ENCODE measurements around the gene SCNN1G.

Gene SCNN1G

GRCh38 chr16:23254338-23254737 is 71.8 kb downstream of the SCNN1G start:
- H4K91ac ChIP-seq (ENCODE audit: low read length), result no peak overlapping the region
- H2BK12ac ChIP-seq (ENCODE audit: low read length in 2 of 2), result no peak overlapping the region
- H3K23ac ChIP-seq (ENCODE audit: low read length in 2 of 2), result no peak overlapping the region
- H3K14ac ChIP-seq (ENCODE audit: low read length in 2 of 2), result no peak overlapping the region
- no peak overlapping the region for H3K27ac ChIP-seq (ENCODE audit: low read length, poor library complexity, severe bottlenecking)
- no peak overlapping the region for H2BK120ac ChIP-seq (ENCODE audit: low read depth, low read length)
- H3K9ac ChIP-seq (ENCODE audit: low read length), result no peak overlapping the region
- H2AFZ ChIP-seq (ENCODE audit: low read depth, low read length), result no peak overlapping the region
- no peak overlapping the region for H3K4ac ChIP-seq (ENCODE audit: low read depth in 1 of 2, low read length in 2 of 2)
- no peak overlapping the region for H2BK5ac ChIP-seq (ENCODE audit: low read depth, low read length, poor library complexity, severe bottlenecking)
- no peaks in the 10 kb centered on the region for H3K79me1 ChIP-seq (replicated peaks; ENCODE audit: low read length, poor library complexity, severe bottlenecking)
- no peak overlapping the region for H3K18ac ChIP-seq (ENCODE audit: low read depth in 1 of 2, low read length in 2 of 2)
- H2BK15ac ChIP-seq (ENCODE audit: low read depth, poor library complexity, severe bottlenecking), result no peak overlapping the region
- 84% methylated on average over 4 of the region's 4 CpGs for WGBS
- no peak overlapping the region for H2AK5ac ChIP-seq (ENCODE audit: low read length, severe bottlenecking)
- H3K9me3 ChIP-seq (ENCODE audit: control insufficient read depth, low read length), result peaks cover 2% of the 10 kb centered on the region
- no peak overlapping the region for H3K4me2 ChIP-seq (ENCODE audit: low read length, poor library complexity, severe bottlenecking)
- H3K4me1 ChIP-seq (ENCODE audit: control insufficient read depth, insufficient read depth, low read depth, low read length), result no peaks in the 10 kb centered on the region
- H3K27me3 ChIP-seq (ENCODE audit: control insufficient read depth in 1 of 2, insufficient read depth in 1 of 2, low read length in 2 of 2), result no peaks in the 10 kb centered on the region
- H3K4me3 ChIP-seq (ENCODE audit: insufficient read depth in 1 of 2, low read depth in 1 of 2, low read length in 2 of 2), result no peak overlapping the region
- no peaks in the 10 kb centered on the region for H3K36me3 ChIP-seq (ENCODE audit: control insufficient read depth in 1 of 2, insufficient read depth in 2 of 2, low read depth in 1 of 2, low read length in 2 of 2)
- no peak for DNase-seq
- no peak overlapping the region for H4K8ac ChIP-seq (ENCODE audit: low read length)

- no peak overlapping the region for H3K14ac ChIP-seq (ENCODE audit: low read length in 2 of 2)
- WGBS, result 43% methylated on average over 3 of the region's 4 CpGs
- no peak for DNase-seq
- H3K23ac ChIP-seq (ENCODE audit: low read length in 2 of 2), result no peak overlapping the region
- H2AK5ac ChIP-seq (ENCODE audit: low read length, severe bottlenecking), result no peak overlapping the region
- no peak overlapping the region for H3K9ac ChIP-seq (ENCODE audit: low read length)
- no peak overlapping the region for H4K91ac ChIP-seq (ENCODE audit: low read length)
- no peak overlapping the region for H3K4ac ChIP-seq (ENCODE audit: low read depth in 1 of 2, low read length in 2 of 2)
- no peaks in the 10 kb centered on the region for H3K79me1 ChIP-seq (replicated peaks; ENCODE audit: low read length, poor library complexity, severe bottlenecking)
- no peaks in the 10 kb centered on the region for H3K36me3 ChIP-seq (ENCODE audit: control insufficient read depth in 1 of 2, insufficient read depth in 2 of 2, low read depth in 1 of 2, low read length in 2 of 2)
- no peaks in the 10 kb centered on the region for H3K4me1 ChIP-seq (ENCODE audit: control insufficient read depth, insufficient read depth, low read depth, low read length)
- H2BK120ac ChIP-seq (ENCODE audit: low read depth, low read length), result no peak overlapping the region
- no peak overlapping the region for H3K18ac ChIP-seq (ENCODE audit: low read depth in 1 of 2, low read length in 2 of 2)
- H2AFZ ChIP-seq (ENCODE audit: low read depth, low read length), result no peak overlapping the region
- H4K8ac ChIP-seq (ENCODE audit: low read length), result no peak overlapping the region
- H2BK15ac ChIP-seq (ENCODE audit: low read depth, poor library complexity, severe bottlenecking), result no peak overlapping the region
- no peaks in the 10 kb centered on the region for H3K27me3 ChIP-seq (ENCODE audit: control insufficient read depth in 1 of 2, insufficient read depth in 1 of 2, low read length in 2 of 2)
- H3K9me3 ChIP-seq (ENCODE audit: control insufficient read depth, low read length), result peaks cover 3% of the 10 kb centered on the region
- H2BK5ac ChIP-seq (ENCODE audit: low read depth, low read length, poor library complexity, severe bottlenecking), result no peak overlapping the region
- H3K4me3 ChIP-seq (ENCODE audit: insufficient read depth in 1 of 2, low read depth in 1 of 2, low read length in 2 of 2), result no peak overlapping the region
- no peak overlapping the region for H3K27ac ChIP-seq (ENCODE audit: low read length, poor library complexity, severe bottlenecking)
- no peak overlapping the region for H2BK12ac ChIP-seq (ENCODE audit: low read length in 2 of 2)
- no peak overlapping the region for H3K4me2 ChIP-seq (ENCODE audit: low read length, poor library complexity, severe bottlenecking)
Observed at GRCh38 chr16:23255000-23255399, 72.5 kb downstream of the SCNN1G start.

DNA sequence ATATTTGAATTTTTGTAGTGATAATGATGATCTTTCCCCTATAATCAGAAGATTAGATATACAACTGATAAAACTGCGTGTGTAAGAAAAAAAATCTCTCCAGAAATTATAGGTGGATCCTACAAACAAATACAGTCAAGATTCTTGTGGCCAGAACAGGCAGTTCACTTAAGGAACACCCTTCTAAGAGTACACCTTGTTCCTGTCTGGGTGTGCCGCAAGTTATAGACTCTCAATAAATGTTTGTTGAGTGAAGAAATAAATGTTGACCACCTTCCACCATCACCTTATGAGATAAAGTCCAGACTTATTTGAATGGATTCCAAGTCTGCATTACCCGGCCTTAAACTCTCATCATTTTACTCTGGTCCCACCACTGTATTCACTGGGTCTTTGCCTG is 73.9 kb downstream of the SCNN1G start:
- Histone ChIP-seq H3K4me3 (ENCODE audit: insufficient read depth in 1 of 2, low read depth in 1 of 2, low read length in 2 of 2) (no peak overlapping the region), H3K14ac (ENCODE audit: low read length in 2 of 2) (no peak overlapping the region), H4K8ac (ENCODE audit: low read length) (no peak overlapping the region), H3K23ac (ENCODE audit: low read length in 2 of 2) (no peak overlapping the region), H4K91ac (ENCODE audit: low read length) (no peak overlapping the region), H3K4ac (ENCODE audit: low read depth in 1 of 2, low read length in 2 of 2) (no peak overlapping the region), H2BK120ac (ENCODE audit: low read depth, low read length) (no peak overlapping the region), H3K79me1 (replicated peaks; ENCODE audit: low read length, poor library complexity, severe bottlenecking) (no peaks in the 10 kb centered on the region), H3K18ac (ENCODE audit: low read depth in 1 of 2, low read length in 2 of 2) (no peak overlapping the region), H3K9ac (ENCODE audit: low read length) (no peak overlapping the region), H2BK15ac (ENCODE audit: low read depth, poor library complexity, severe bottlenecking) (no peak overlapping the region), H3K4me2 (ENCODE audit: low read length, poor library complexity, severe bottlenecking) (no peak overlapping the region), H3K36me3 (ENCODE audit: control insufficient read depth in 1 of 2, insufficient read depth in 2 of 2, low read depth in 1 of 2, low read length in 2 of 2) (no peaks in the 10 kb centered on the region), H2AK5ac (ENCODE audit: low read length, severe bottlenecking) (no peak overlapping the region), H2BK12ac (ENCODE audit: low read length in 2 of 2) (no peak overlapping the region), H3K9me3 (ENCODE audit: control insufficient read depth, low read length) (peaks cover 3% of the 10 kb centered on the region), H3K27ac (ENCODE audit: low read length, poor library complexity, severe bottlenecking) (no peak overlapping the region), H3K27me3 (ENCODE audit: control insufficient read depth in 1 of 2, insufficient read depth in 1 of 2, low read length in 2 of 2) (no peaks in the 10 kb centered on the region), H3K4me1 (ENCODE audit: control insufficient read depth, insufficient read depth, low read depth, low read length) (no peaks in the 10 kb centered on the region), H2BK5ac (ENCODE audit: low read depth, low read length, poor library complexity, severe bottlenecking) (no peak overlapping the region), H2AFZ (ENCODE audit: low read depth, low read length) (no peak overlapping the region)
- no peak for DNase-seq
- 91% methylated on average over 1 of the region's 3 CpGs for WGBS

DNA sequence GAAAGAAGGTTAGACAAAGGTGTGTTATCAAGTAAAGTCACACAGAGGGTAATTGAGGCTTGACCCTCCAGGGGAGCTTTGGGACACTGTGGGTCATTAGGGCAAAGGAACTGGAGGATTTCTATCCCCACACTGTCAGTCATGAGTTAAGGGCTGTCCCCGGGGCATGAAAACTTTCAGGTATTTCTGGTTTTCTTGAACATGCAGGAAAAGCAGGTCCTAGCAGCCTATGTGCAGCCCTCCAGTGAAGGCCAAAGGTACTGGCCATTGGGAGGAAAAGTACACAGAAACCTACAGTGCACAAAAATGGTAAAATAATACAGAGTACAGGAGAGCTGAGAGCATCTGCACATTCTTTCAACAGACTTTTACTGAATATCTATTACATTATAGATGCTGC is 75.1 kb downstream of the SCNN1G start:
- WGBS, result 100% methylated on average over 1 of the region's 1 CpG
- Histone ChIP-seq H3K4me2 (ENCODE audit: low read length, poor library complexity, severe bottlenecking) (no peak overlapping the region), H3K4me1 (ENCODE audit: control insufficient read depth, insufficient read depth, low read depth, low read length) (no peaks in the 10 kb centered on the region), H2BK15ac (ENCODE audit: low read depth, poor library complexity, severe bottlenecking) (no peak overlapping the region), H2BK120ac (ENCODE audit: low read depth, low read length) (no peak overlapping the region), H3K9me3 (ENCODE audit: control insufficient read depth, low read length) (peaks cover 3% of the 10 kb centered on the region), H2BK5ac (ENCODE audit: low read depth, low read length, poor library complexity, severe bottlenecking) (no peak overlapping the region), H3K23ac (ENCODE audit: low read length in 2 of 2) (no peak overlapping the region), H2AFZ (ENCODE audit: low read depth, low read length) (no peak overlapping the region), H3K27me3 (ENCODE audit: control insufficient read depth in 1 of 2, insufficient read depth in 1 of 2, low read length in 2 of 2) (no peaks in the 10 kb centered on the region), H2AK5ac (ENCODE audit: low read length, severe bottlenecking) (no peak overlapping the region), H3K18ac (ENCODE audit: low read depth in 1 of 2, low read length in 2 of 2) (no peak overlapping the region), H3K4me3 (ENCODE audit: insufficient read depth in 1 of 2, low read depth in 1 of 2, low read length in 2 of 2) (no peak overlapping the region), H4K91ac (ENCODE audit: low read length) (no peak overlapping the region), H2BK12ac (ENCODE audit: low read length in 2 of 2) (no peak overlapping the region), H4K8ac (ENCODE audit: low read length) (no peak overlapping the region), H3K79me1 (replicated peaks; ENCODE audit: low read length, poor library complexity, severe bottlenecking) (no peaks in the 10 kb centered on the region), H3K4ac (ENCODE audit: low read depth in 1 of 2, low read length in 2 of 2) (no peak overlapping the region), H3K9ac (ENCODE audit: low read length) (no peak overlapping the region), H3K14ac (ENCODE audit: low read length in 2 of 2) (no peak overlapping the region), H3K27ac (ENCODE audit: low read length, poor library complexity, severe bottlenecking) (no peak overlapping the region), H3K36me3 (ENCODE audit: control insufficient read depth in 1 of 2, insufficient read depth in 2 of 2, low read depth in 1 of 2, low read length in 2 of 2) (no peaks in the 10 kb centered on the region)
- no peak for DNase-seq
